A549 (cell line): ENCODE data around the gene RANGRF.

ENCODE experiments used
- CHD4 ChIP-seq: fragments of 200-600 bp; sonication (generic); IDR thresholded peaks from 2 replicates; pipeline ENCODE4 v1.6.1; 2016; ENCODE audit warnings: antibody characterized with exemption, mild to moderate bottlenecking, borderline replicate concordance
- CTCF ChIP-seq: fragments of >200 bp; sonication (Bioruptor Twin); formaldehyde crosslinking; IDR thresholded peaks from 3 replicates; pipeline ENCODE4 v1.5.1; 2016
- E2F6 ChIP-seq: IDR thresholded peaks from 2 replicates; pipeline ENCODE4 v1.6.1; 2012; ENCODE audit warnings: low read depth, borderline replicate concordance
- FOSB ChIP-seq: fragments of 250-450 bp; sonication (Bioruptor Pico); IDR thresholded peaks from 2 replicates; pipeline ENCODE4 v1.5.0; 2020; ENCODE audit warnings: mild to moderate bottlenecking, moderate library complexity
- FOSL2 ChIP-seq, 2 experiments: fragments of 450-650 bp in 1 of 2; fragments of >200 bp in 1 of 2; sonication (Bioruptor Twin) in 1 of 2; formaldehyde crosslinking; IDR thresholded peaks; 2 replicates each; pipeline versions ENCODE4 v1.5.0 to v1.6.1; 2016 to 2020; ENCODE audit warnings: mild to moderate bottlenecking in 1 of 2, moderate library complexity in 1 of 2
- HDAC2 ChIP-seq: fragments of 200-600 bp; sonication (generic); IDR thresholded peaks from 2 replicates; pipeline ENCODE4 v1.6.1; 2016
- HEYL ChIP-seq: fragments of 250-450 bp; sonication (Bioruptor Pico); IDR thresholded peaks from 2 replicates; pipeline ENCODE4 v1.8.0; 2021; ENCODE audit warnings: mild to moderate bottlenecking, moderate library complexity
- HMGXB4 ChIP-seq: fragments of 250-450 bp; sonication (Bioruptor Pico); IDR thresholded peaks from 2 replicates; pipeline ENCODE4 v1.5.0; 2021; ENCODE audit warnings: mild to moderate bottlenecking, moderate library complexity, borderline replicate concordance
- POLR2A ChIP-seq: IDR thresholded peaks from 2 replicates; pipeline ENCODE4 v1.6.1; 2012; ENCODE audit warnings: mild to moderate bottlenecking, low read length
- REST ChIP-seq: fragments of 200-600 bp; sonication (generic); IDR thresholded peaks from 2 replicates; pipeline ENCODE4 v1.6.1; 2016; ENCODE audit warnings: antibody characterized with exemption, mild to moderate bottlenecking, moderate library complexity
- SMC3 ChIP-seq: fragments of >200 bp; sonication (Bioruptor Twin); formaldehyde crosslinking; IDR thresholded peaks from 3 replicates; pipeline ENCODE4 v1.6.1; 2018; ENCODE audit warnings: inconsistent platforms

- TF ChIP-seq HEYL = no peak
- no peak for TF ChIP-seq HDAC2
- no peak for TF ChIP-seq POLR2A
- TF ChIP-seq CTCF = no peak
- no peak for TF ChIP-seq FOSB (CRISPR knock-in tag)
- TF ChIP-seq SMC3 = no peak
- no peak for TF ChIP-seq HMGXB4
- no peak for TF ChIP-seq CHD4
- TF ChIP-seq FOSL2 (IDR thresholded peaks at IDR 0.05) = no peak
- no peak for TF ChIP-seq FOSL2 (CRISPR knock-in tag; IDR thresholded peaks at IDR 0.05)
- no peak for TF ChIP-seq E2F6
- no peak for TF ChIP-seq REST
These were observed 49.6 kb downstream of the RANGRF start for GRCh38 chr17:8337802-8338752.
